HUES48 (cell line): ENCODE data around the gene C20orf96.

Source experiments
- H3K27ac ChIP-seq: one replicate; pipeline ENCODE4 v1.7.0; 2013; ENCODE audit warnings: low read depth, low read length, inconsistent platforms
- H3K27me3 ChIP-seq: 2 replicates; pipeline ENCODE4 v1.6.1; 2013; ENCODE audit warnings: mild to moderate bottlenecking, low read length; ENCODE audit not compliant: control insufficient read depth, insufficient read depth
- H3K36me3 ChIP-seq: 2 replicates; pipeline ENCODE4 v1.6.1; 2013; ENCODE audit warnings: low read length; ENCODE audit not compliant: control insufficient read depth, insufficient read depth
- H3K4me1 ChIP-seq: 2 replicates; pipeline ENCODE4 v1.6.1; 2013; ENCODE audit warnings: mild to moderate bottlenecking, low read length; ENCODE audit not compliant: control insufficient read depth, insufficient read depth
- H3K4me3 ChIP-seq: 2 replicates; pipeline ENCODE4 v1.5.1; 2013; ENCODE audit warnings: mild to moderate bottlenecking, low read depth, low read length
- H3K9ac ChIP-seq: 2 replicates; pipeline ENCODE4 v1.6.1; 2013; ENCODE audit warnings: mild to moderate bottlenecking, low read depth, low read length, moderate library complexity
- H3K9me3 ChIP-seq: 2 replicates; pipeline ENCODE4 v1.6.1; 2013; ENCODE audit warnings: low read length; ENCODE audit not compliant: control insufficient read depth, insufficient read depth

The C20orf96 gene

DNA sequence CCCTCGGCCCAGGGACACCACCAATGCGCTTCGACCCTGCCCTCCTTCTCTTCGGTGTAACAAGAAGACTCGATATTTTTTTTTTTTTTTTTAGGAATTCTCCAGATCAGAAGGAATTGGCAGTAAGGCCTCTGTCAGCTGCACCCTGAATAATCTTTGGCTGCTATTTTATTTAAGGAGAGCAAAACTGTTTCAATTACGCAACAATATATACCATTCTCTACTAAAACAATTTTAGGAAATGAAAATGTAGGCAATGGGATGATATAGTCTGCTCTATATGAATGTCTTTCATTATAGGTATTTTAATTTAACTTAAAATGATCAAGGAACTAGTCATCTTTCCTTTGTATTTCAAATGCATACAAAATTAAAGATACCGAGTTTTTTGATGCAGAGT is 20.1 kb upstream of the C20orf96 start:
- H3K4me3 ChIP-seq, result peak overlapping the region; percentile 31

DNA sequence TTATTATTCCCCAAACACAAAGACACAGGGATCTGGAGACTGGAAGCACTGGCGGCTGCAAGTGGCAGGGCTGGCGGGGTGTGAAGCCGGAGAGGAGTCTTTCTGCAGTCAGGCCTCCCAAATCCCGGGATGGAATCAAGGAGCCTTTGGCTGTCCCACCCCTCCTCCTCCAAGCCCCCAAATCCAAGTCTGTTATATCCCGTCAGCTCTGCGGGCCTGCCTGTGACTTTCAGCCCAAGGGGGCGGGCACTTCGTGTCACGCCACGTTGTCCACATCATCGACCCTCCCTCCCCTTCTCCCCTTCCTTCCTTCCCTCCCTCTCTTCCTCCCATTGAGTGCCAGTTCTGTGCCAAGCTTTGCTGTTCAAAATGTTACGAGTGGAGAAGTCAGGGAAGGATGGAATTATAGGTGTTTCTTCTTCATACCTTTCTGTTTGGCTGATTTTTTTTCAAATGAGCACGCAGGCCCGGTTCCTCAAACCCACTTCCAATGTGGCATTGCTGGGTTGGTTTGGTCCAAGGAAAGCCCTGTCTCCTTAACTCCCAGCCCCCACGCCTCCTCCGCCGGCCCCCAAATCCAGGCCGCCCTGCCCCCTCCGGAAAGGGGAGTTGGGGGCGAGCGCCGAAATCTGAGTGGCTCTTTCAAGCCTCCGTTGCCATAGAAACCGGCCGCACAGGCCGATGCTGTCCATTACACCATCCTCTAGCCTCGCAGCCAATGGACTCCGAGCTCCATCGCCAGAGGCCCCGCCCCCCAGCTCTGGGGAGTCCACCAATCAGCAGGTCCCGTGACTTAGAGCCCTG is 19.5 kb upstream of the C20orf96 start:
- Histone ChIP-seq H3K9ac (peak overlapping the region; percentile 38), H3K9me3 (no peaks in the 10 kb centered on the region), H3K4me3 (peak overlapping the region; percentile 64), H3K36me3 (no peaks in the 10 kb centered on the region), H3K4me1 (peaks cover 13% of the 10 kb centered on the region), H3K27me3 (no peaks in the 10 kb centered on the region), H3K27ac (peak overlapping the region; percentile 97)

More for the DNA sequence above, 20.1 kb upstream of the C20orf96 start:
- Histone ChIP-seq H3K36me3 (no peaks in the 10 kb centered on the region), H3K9ac (no peak overlapping the region), H3K27ac (peak overlapping the region; percentile 45), H3K27me3 (no peaks in the 10 kb centered on the region), H3K9me3 (no peaks in the 10 kb centered on the region), H3K4me1 (peaks cover 13% of the 10 kb centered on the region)

DNA sequence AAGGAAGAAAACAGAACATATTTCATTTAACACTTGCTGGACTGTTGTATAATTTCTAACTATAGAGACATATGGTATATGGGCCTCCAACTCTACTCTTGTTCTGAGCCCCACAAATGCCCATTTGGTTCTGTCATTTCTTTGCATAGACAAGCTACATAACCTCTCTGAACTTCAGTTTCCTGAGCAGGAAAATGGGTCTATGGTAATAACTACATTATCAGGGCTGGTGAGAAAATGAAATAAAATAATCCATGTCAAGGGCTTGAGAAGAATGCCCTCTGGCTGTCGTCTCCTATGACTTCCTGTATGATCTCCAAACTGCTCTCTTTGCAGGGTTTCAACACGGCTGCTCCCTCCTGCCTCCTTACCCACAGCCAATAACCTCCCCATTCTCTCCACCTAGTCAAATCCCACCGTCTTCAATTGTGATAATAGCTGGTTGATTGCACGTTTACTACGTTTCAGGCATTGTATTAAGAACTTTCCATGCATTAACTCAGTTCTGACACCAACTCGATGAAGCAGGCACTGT is 18.8 kb upstream of the C20orf96 start:
- peak overlapping the region; percentile 64 for H3K4me3 ChIP-seq
- peak overlapping the region; percentile 97 for H3K27ac ChIP-seq

DNA sequence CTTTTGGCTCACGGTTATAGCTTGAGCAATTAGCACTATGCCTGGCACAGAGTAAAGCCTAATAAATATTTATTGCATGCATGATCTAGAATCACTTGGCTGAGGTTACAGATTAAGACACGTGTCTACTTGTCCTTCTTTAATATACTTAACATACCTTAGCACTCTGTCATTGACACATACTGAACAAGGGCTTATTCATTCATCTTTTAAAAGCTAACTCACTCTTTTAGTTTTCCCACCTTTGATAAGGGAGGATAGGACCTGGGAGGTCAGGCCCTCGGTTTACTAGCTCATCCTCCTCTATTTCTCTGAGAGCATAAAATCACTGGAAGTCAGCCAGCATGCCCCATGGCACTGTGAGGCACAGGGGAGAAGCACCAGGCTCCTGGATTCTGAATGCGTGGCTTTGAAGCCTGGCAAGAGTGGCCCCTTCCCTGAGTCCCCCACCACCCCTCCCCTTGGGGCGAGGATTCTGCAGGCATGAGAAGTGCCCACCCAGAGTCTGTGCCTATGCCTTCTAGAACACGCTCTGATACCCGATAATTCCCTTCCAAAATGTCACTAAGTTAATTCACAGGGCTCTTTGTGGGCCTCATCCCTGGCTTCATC is 18.0 kb upstream of the C20orf96 start:
- Histone ChIP-seq H3K36me3 (no peaks in the 10 kb centered on the region), H3K27ac (no peak overlapping the region), H3K27me3 (no peaks in the 10 kb centered on the region), H3K4me3 (no peak overlapping the region), H3K9ac (no peak overlapping the region), H3K9me3 (no peaks in the 10 kb centered on the region), H3K4me1 (peaks cover 13% of the 10 kb centered on the region)

More for the DNA sequence above, 18.8 kb upstream of the C20orf96 start:
- H3K27me3 ChIP-seq, result no peaks in the 10 kb centered on the region
- H3K9ac ChIP-seq, result peak overlapping the region; percentile 38
- peaks cover 13% of the 10 kb centered on the region for H3K4me1 ChIP-seq
- H3K36me3 ChIP-seq, result no peaks in the 10 kb centered on the region
- no peaks in the 10 kb centered on the region for H3K9me3 ChIP-seq

DNA sequence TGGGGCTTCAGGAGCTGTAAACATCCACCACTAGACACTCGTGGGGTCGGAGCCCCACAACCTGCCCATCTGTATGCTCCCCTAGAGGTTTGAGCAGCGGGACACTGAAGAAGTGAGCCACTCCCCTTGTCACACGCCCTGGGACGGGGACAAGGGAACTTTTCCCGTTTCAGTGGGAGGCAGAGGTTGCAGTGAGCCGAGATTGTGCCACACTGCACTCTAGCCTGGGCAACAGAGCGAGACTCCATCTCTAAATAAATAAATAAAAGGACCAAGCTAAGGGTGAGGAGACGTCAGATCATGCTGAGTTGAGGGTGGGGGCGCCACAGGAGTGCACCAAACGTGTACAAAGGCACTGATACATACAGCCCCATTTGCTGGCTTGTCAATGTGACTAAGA is 15.2 kb upstream of the C20orf96 start:
- Histone ChIP-seq H3K27ac (no peak overlapping the region), H3K9me3 (no peaks in the 10 kb centered on the region), H3K4me3 (no peak overlapping the region), H3K36me3 (no peaks in the 10 kb centered on the region), H3K9ac (no peak overlapping the region), H3K27me3 (no peaks in the 10 kb centered on the region), H3K4me1 (peaks cover 26% of the 10 kb centered on the region)

DNA sequence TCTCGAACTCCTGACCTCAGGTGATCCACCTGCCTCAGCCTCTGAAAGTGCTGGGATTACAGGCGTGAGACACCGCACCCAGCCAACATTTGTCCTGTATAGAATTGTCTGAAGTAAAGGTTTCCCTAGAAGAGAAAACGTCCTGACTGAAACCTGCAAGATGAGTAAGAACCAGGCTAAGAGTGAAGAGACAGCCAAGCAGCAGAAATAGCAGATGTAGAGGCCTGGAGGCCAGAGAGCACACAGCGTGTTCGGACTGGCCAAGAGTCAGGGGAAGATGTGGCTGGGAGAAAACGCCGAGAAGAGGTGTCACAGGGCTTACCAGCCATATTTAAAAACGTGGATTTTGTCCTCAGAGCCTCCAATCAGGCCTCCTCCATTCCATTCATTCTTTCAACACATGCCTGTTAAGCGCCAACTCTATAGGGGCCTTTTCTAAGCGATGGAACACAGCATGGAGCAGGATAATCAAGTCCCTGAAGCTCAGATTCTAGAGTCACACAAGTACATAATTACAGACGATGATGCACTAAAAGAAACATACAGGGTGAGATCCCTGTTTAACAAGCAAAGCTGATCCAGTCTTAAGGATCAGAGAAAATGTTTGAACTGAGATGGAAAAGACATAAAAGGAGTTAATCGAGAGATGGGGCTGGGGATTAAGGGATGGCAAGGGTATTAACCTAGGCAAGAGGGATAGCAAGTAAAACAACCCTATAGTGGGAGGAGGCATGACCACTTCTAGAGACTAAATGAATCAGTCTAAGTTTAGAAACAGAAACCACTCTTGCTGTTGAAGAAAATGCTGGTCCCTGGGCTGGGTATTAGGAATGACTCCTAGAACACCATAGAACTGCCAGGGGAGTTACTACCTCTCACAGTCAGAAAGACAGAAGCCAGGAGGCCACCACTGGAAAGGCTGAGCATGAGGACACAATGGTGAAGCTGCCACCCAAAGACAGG is 11.6 kb upstream of the C20orf96 start:
- H3K27me3 ChIP-seq, result no peaks in the 10 kb centered on the region
- H3K27ac ChIP-seq, result peak overlapping the region; percentile 18
- H3K4me1 ChIP-seq, result peaks cover 32% of the 10 kb centered on the region
- no peaks in the 10 kb centered on the region for H3K9me3 ChIP-seq
- H3K36me3 ChIP-seq, result no peaks in the 10 kb centered on the region
- no peak overlapping the region for H3K4me3 ChIP-seq
- no peak overlapping the region for H3K9ac ChIP-seq

DNA sequence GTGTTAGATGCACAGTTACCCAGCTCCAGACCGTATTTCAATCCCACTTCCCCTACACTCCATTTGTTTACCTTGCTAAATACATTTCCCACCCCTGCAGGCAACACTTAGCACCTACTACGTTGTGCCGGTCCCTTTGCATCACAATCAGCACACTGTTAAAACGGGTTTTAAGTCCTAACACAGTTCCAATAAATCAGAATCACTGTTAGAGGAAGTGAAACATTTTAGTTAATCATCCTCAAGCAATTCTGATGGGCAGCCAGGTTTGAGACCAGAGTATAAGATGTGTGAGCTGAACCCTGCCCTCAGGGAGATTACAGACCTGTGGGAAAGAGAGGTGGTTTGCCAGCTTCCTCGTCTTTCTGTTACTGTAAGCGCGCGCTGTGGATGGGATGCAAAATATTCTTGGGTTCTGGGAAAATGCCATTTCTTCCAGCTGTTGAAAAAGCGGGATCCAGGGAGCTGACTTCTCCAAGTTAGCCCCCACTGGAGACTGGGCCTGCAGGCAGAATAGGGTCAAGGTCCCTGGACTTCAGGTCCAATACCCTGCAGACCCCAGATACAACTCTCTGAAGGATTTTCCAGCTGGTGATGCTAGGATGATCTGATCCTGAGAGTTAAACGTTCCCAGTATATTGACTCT is 9.9 kb upstream of the C20orf96 start:
- Histone ChIP-seq H3K27me3 (peaks cover 11% of the 10 kb centered on the region), H3K36me3 (no peaks in the 10 kb centered on the region), H3K4me3 (peak overlapping the region; percentile 98), H3K9me3 (no peaks in the 10 kb centered on the region), H3K4me1 (peaks cover 36% of the 10 kb centered on the region), H3K27ac (peak overlapping the region; percentile 71), H3K9ac (no peak overlapping the region)

DNA sequence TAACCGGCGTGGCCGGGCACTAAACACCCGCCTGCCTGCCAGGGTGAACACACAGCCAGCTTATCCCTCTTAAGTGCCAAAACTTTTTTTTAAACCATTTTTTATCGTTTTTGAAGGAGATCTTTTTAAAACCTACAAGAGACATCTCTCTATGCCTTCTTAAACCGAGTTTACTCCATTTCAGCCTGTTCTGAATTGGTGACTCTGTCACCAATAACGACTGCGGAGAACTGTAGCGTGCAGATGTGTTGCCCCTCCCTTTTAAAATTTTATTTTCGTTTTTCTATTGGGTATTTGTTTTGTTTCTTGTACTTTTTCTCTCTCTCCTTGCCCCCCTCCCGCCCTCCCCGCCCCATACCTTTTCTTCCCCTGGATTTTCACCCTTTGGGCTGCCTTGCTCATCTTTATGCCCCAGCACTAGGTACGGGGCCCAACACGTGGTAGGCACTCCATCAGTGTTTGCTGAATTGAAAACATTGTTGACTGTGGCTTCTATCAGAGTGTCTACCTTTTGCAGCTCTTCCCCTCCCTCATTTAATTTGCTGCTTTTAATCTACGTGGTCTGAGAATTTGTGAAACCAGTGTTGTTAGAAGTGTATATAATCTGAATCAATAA is 8.3 kb upstream of the C20orf96 start:
- Histone ChIP-seq H3K4me1 (peaks cover 36% of the 10 kb centered on the region), H3K9ac (peak overlapping the region; percentile 22), H3K27ac (no peak overlapping the region), H3K27me3 (peaks cover 18% of the 10 kb centered on the region), H3K9me3 (no peaks in the 10 kb centered on the region), H3K36me3 (no peaks in the 10 kb centered on the region), H3K4me3 (peak overlapping the region; percentile 98)

DNA sequence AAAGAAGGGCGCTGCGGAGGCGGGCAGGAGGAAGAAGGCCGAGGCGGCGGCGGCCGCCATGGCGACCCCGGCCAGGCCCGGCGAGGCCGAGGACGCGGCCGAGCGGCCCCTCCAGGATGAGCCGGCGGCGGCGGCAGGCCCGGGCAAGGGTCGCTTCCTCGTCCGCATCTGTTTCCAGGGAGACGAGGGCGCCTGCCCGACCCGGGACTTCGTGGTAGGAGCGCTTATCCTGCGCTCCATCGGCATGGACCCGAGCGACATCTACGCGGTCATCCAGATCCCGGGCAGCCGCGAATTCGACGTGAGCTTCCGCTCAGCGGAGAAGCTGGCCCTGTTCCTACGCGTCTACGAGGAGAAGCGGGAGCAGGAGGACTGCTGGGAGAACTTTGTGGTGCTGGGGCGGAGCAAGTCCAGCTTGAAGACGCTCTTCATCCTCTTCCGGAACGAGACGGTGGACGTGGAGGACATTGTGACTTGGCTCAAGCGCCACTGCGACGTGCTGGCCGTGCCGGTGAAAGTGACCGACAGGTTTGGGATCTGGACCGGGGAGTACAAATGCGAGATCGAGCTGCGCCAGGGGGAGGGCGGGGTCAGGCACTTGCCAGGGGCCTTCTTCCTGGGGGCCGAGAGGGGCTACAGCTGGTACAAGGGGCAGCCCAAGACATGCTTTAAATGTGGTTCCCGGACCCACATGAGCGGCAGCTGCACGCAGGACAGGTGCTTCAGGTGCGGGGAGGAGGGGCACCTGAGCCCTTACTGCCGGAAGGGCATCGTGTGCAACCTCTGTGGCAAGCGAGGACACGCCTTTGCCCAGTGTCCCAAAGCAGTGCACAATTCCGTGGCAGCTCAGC is 7.6 kb upstream of the C20orf96 start:
- no peaks in the 10 kb centered on the region for H3K9me3 ChIP-seq
- H3K4me1 ChIP-seq, result peaks cover 36% of the 10 kb centered on the region
- no peaks in the 10 kb centered on the region for H3K36me3 ChIP-seq
- peak overlapping the region; percentile 88 for H3K9ac ChIP-seq
- peaks cover 25% of the 10 kb centered on the region for H3K27me3 ChIP-seq
- peak overlapping the region; percentile 98 for H3K4me3 ChIP-seq
- H3K27ac ChIP-seq, result peak overlapping the region; percentile 88
